GM12892 (cell line): ENCODE data around the gene SSX2IP.

ENCODE experiments used
- POLR2A ChIP-seq: IDR thresholded peaks from 2 replicates; pipeline ENCODE4 v1.6.1; 2011; ENCODE audit warnings: low read depth, low read length, control low read depth
- POLR2AphosphoS5 ChIP-seq: IDR thresholded peaks from 2 replicates; pipeline ENCODE4 v1.6.1; 2011; ENCODE audit warnings: low read depth, low read length, control low read depth

- TF ChIP-seq POLR2AphosphoS5 (no peak), POLR2A (no peak)
Observed at GRCh38 chr1:84643183-84643582, 47.1 kb downstream of the SSX2IP start.
